SK-N-SH treated with all-trans-retinoic acid at 6 μM for 48 hours (cell line): ENCODE data around the gene GNG2.

Experiments
- CSRNP3 ChIP-seq: fragments of 250-450 bp; sonication (Bioruptor Pico); IDR thresholded peaks from 2 replicates; pipeline ENCODE4 v1.5.1; 2021; ENCODE audit warnings: mild to moderate bottlenecking, moderate library complexity
- ESRRG ChIP-seq: fragments of 250-450 bp; sonication (Bioruptor Pico); IDR thresholded peaks from 2 replicates; pipeline ENCODE4 v1.6.1; 2021; ENCODE audit warnings: mild to moderate bottlenecking
- GLIS3 ChIP-seq: fragments of 250-450 bp; sonication (Bioruptor Pico); IDR thresholded peaks from 2 replicates; pipeline ENCODE4 v1.5.0; 2020; ENCODE audit warnings: mild to moderate bottlenecking, moderate library complexity
- OSR1 ChIP-seq: fragments of 250-450 bp; sonication (Bioruptor Pico); IDR thresholded peaks from 2 replicates; pipeline ENCODE4 v1.8.0; 2022; ENCODE audit warnings: moderate library complexity, mild to moderate bottlenecking, inconsistent platforms
- PATZ1 ChIP-seq: fragments of 250-450 bp; sonication (Bioruptor Pico); IDR thresholded peaks from 2 replicates; pipeline ENCODE4 v1.8.0; 2020; ENCODE audit warnings: mild to moderate bottlenecking, moderate library complexity, borderline replicate concordance
- RARB ChIP-seq: fragments of 250-450 bp; sonication (Bioruptor Pico); IDR thresholded peaks from 2 replicates; pipeline ENCODE4 v1.8.0; 2021; ENCODE audit warnings: mild to moderate bottlenecking, moderate library complexity
- TCF4 ChIP-seq: fragments of 250-450 bp; sonication (Bioruptor Pico); IDR thresholded peaks from 2 replicates; pipeline ENCODE4 v1.8.0; 2021; ENCODE audit warnings: mild to moderate bottlenecking, moderate library complexity, borderline replicate concordance
- ZC3H10 ChIP-seq: fragments of 250-450 bp; sonication (Bioruptor Pico); IDR thresholded peaks from 2 replicates; pipeline ENCODE4 v1.5.1; 2021; ENCODE audit warnings: mild to moderate bottlenecking, moderate library complexity
- ZFP3 ChIP-seq: fragments of 250-450 bp; sonication (Bioruptor Pico); IDR thresholded peaks from 2 replicates; pipeline ENCODE4 v1.5.0; 2020; ENCODE audit warnings: mild to moderate bottlenecking, moderate library complexity
- ZFP30 ChIP-seq: fragments of 450-650 bp; formaldehyde crosslinking; IDR thresholded peaks from 2 replicates; pipeline ENCODE4 v1.5.0; 2022; ENCODE audit warnings: mild to moderate bottlenecking, moderate library complexity
- ZNF565 ChIP-seq: fragments of 450-650 bp; formaldehyde crosslinking; conservative IDR thresholded peaks from 2 replicates; pipeline ENCODE4 v1.5.0; 2020; ENCODE audit warnings: low read depth, mild to moderate bottlenecking, moderate library complexity
- TF ChIP-seq, protein P1 (sequence below): fragments of 250-450 bp; sonication (Bioruptor Pico); IDR thresholded peaks from 2 replicates; pipeline ENCODE4 v1.5.1; 2020; ENCODE audit warnings: low read depth, mild to moderate bottlenecking, moderate library complexity

GRCh38 chr14:51925980-51926379, 65.6 kb downstream of the GNG2 start:
- no peak for TF ChIP-seq OSR1
- no peak for TF ChIP-seq PATZ1 (CRISPR knock-in tag)
- no peak for TF ChIP-seq ZFP3
- TF ChIP-seq ESRRG (CRISPR knock-in tag) = no peak
- no peak for TF ChIP-seq RARB
- no peak for TF ChIP-seq ZFP30 (CRISPR knock-in tag)
- TF ChIP-seq ZC3H10 (CRISPR knock-in tag) = no peak
- no peak for TF ChIP-seq GLIS3 (CRISPR knock-in tag)
- TF ChIP-seq TCF4 (CRISPR knock-in tag) = no peak
- TF ChIP-seq ZNF565 = no peak
- no peak for TF ChIP-seq CSRNP3
- TF ChIP-seq, protein P1, sequence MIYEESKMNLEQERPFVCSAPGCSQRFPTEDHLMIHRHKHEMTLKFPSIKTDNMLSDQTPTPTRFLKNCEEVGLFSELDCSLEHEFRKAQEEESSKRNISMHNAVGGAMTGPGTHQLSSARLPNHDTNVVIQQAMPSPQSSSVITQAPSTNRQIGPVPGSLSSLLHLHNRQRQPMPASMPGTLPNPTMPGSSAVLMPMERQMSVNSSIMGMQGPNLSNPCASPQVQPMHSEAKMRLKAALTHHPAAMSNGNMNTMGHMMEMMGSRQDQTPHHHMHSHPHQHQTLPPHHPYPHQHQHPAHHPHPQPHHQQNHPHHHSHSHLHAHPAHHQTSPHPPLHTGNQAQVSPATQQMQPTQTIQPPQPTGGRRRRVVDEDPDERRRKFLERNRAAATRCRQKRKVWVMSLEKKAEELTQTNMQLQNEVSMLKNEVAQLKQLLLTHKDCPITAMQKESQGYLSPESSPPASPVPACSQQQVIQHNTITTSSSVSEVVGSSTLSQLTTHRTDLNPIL (CRISPR knock-in tag) = no peak
